GM12878 (cell line): ENCODE measurements around the gene ALOXE3. TPM values are rescaled to one million over a fixed set of nuclear protein-coding genes. Genes with fewer than 3 reads are reported as not detected.

ENCODE experiments used
- ATAC-seq: fragments of 200-7000 bp; cut with Tn5 transposase; 3 replicates; pipeline ENCODE4 v1.9.1; 2020; ENCODE audit warnings: mild to moderate bottlenecking, moderate library complexity
- BruUV-seq: library from RNA; stranded (reverse); fragments of 400-500 nt; replicated peaks from 2 replicates; lab custom pipeline; 2021; lab: Mats Ljungman, UMichigan
- CTCF ChIA-PET: fragments of 300-600 bp; sonication (Branson Sonifier 250); formaldehyde crosslinking; extraction: SDS; loops from one replicate; lab custom pipeline; 2021; ENCODE audit warnings: inconsistent platforms; lab: Yijun Ruan, JAX
- POLR2A ChIA-PET: fragments of 350-600 bp; formaldehyde crosslinking; extraction: SDS; loops from one replicate; lab custom pipeline; 2021; ENCODE audit warnings: inconsistent platforms; lab: Charles Lee
- RAD21 ChIA-PET: fragments of 300-600 bp; sonication (Branson Sonifier 250); formaldehyde crosslinking; loops from one replicate; lab custom pipeline; 2023; ENCODE audit warnings: antibody characterized with exemption; ENCODE audit not compliant: unreplicated experiment; lab: Charles Lee
- SMC1A ChIA-PET: fragments of 300-600 bp; sonication (Branson Sonifier 250); formaldehyde crosslinking; loops from one replicate; lab custom pipeline; 2023; ENCODE audit not compliant: unreplicated experiment, uncharacterized antibody; lab: Charles Lee
- DNase-seq: peaks from one replicate; pipeline ENCODE4 v3.0.0-alpha.2; 2011; ENCODE audit warnings: low read depth, low spot score
- FAIRE-seq: peaks from 3 replicates; lab custom pipeline; 2011; peaks lifted over from hg19 to GRCh38; lab: Jason Lieb, UNC
- H2AFZ ChIP-seq: 2 replicates; pipeline ENCODE4 v1.6.0; 2011; ENCODE audit warnings: low read depth, low read length, control low read depth; ENCODE audit not compliant: control insufficient read depth
- H3K27ac ChIP-seq: 2 replicates; pipeline ENCODE4 v1.5.1; 2011; ENCODE audit warnings: control low read depth; ENCODE audit not compliant: control insufficient read depth, insufficient read depth
- H3K27me3 ChIP-seq, 2 experiments: replicated peaks in 1 of 2; 2 replicates each; pipeline versions ENCODE4 v1.6.0 to v1.6.1; 2011; ENCODE audit warnings: low read length in 1 of 2; ENCODE audit not compliant: control insufficient read depth in 2 of 2, insufficient read depth in 2 of 2
- H3K36me3 ChIP-seq, 2 experiments: 2 replicates each; pipeline ENCODE4 v1.5.1; 2011; ENCODE audit warnings: low read length in 1 of 2; ENCODE audit not compliant: control insufficient read depth in 2 of 2, insufficient read depth in 2 of 2
- H3K4me1 ChIP-seq: 2 replicates; pipeline ENCODE4 v1.6.1; 2011; ENCODE audit warnings: mild to moderate bottlenecking, low read length, moderate library complexity, mixed read lengths; ENCODE audit not compliant: control insufficient read depth, insufficient read depth
- H3K4me2 ChIP-seq: 2 replicates; pipeline ENCODE4 v1.6.0; 2011; ENCODE audit warnings: control low read depth; ENCODE audit not compliant: control insufficient read depth, insufficient read depth
- H3K4me3 ChIP-seq: fragments of 200-600 bp; sonication (generic); 2 replicates; pipeline ENCODE4 v1.5.1; 2016
- H3K79me2 ChIP-seq: 2 replicates; pipeline ENCODE4 v1.6.0; 2011; ENCODE audit warnings: low read length; ENCODE audit not compliant: control insufficient read depth, insufficient read depth
- H3K9ac ChIP-seq: 2 replicates; pipeline ENCODE4 v1.8.0; 2011; ENCODE audit warnings: low read length, control low read depth, mixed read lengths; ENCODE audit not compliant: control insufficient read depth, insufficient read depth
- H3K9me3 ChIP-seq: replicated peaks from 3 replicates; pipeline ENCODE4 v1.5.1; 2011; ENCODE audit warnings: mild to moderate bottlenecking, low read length; ENCODE audit not compliant: control insufficient read depth, insufficient read depth
- H4K20me1 ChIP-seq: 2 replicates; pipeline ENCODE4 v1.6.0; 2011; ENCODE audit not compliant: control insufficient read depth, insufficient read depth
- BHLHE40 ChIP-seq, 2 experiments: fragments of 450-650 bp in 1 of 2; IDR thresholded peaks; 2 replicates each; pipeline ENCODE4 v1.6.1; 2011 to 2017; ENCODE audit warnings: low read depth in 2 of 2, borderline replicate concordance in 1 of 2, improper control_type of control experiment in 1 of 2, low read length in 1 of 2, mild to moderate bottlenecking in 1 of 2
- CHD2 ChIP-seq: IDR thresholded peaks from 2 replicates; pipeline ENCODE4 v1.6.1; 2011; ENCODE audit warnings: low read depth, low read length, improper control_type of control experiment, borderline replicate concordance
- HCFC1 ChIP-seq: fragments of 150-350 bp; IDR thresholded peaks from 2 replicates; pipeline ENCODE4 v1.6.1; 2014; ENCODE audit warnings: low read length
- KLF5 ChIP-seq: fragments of 450-650 bp; IDR thresholded peaks from 2 replicates; pipeline ENCODE4 v1.6.1; 2014; ENCODE audit warnings: mild to moderate bottlenecking; ENCODE audit not compliant: partially characterized antibody
- MYB ChIP-seq: fragments of 150-350 bp; IDR thresholded peaks from 2 replicates; pipeline ENCODE4 v1.6.1; 2014; ENCODE audit warnings: mild to moderate bottlenecking, low read depth, low read length, borderline replicate concordance
- NFYB ChIP-seq: IDR thresholded peaks from 2 replicates; pipeline ENCODE4 v1.6.1; 2011; ENCODE audit warnings: low read depth, mild to moderate bottlenecking, low read length, improper control_type of control experiment, moderate library complexity; ENCODE audit not compliant: insufficient read depth
- NR2C2 ChIP-seq: IDR thresholded peaks from 2 replicates; pipeline ENCODE4 v1.6.1; 2011; ENCODE audit warnings: borderline replicate concordance, low read depth; ENCODE audit not compliant: control insufficient read depth, insufficient read length
- POLR2AphosphoS2 ChIP-seq: IDR thresholded peaks from 2 replicates; pipeline ENCODE4 v1.6.1; 2011; ENCODE audit warnings: low read depth, mild to moderate bottlenecking, low read length, improper control_type of control experiment, moderate library complexity
- SREBF2 ChIP-seq: IDR thresholded peaks from 2 replicates; pipeline ENCODE4 v1.6.1; 2012; ENCODE audit warnings: mild to moderate bottlenecking, low read length
- TAF1 ChIP-seq: IDR thresholded peaks from 2 replicates; pipeline ENCODE4 v1.6.1; 2011; ENCODE audit warnings: mild to moderate bottlenecking, low read depth, low read length, borderline replicate concordance
- TCF12 ChIP-seq: IDR thresholded peaks from 2 replicates; pipeline ENCODE4 v1.6.1; 2011; ENCODE audit warnings: low read depth, mild to moderate bottlenecking, low read length
- ZZZ3 ChIP-seq: IDR thresholded peaks from 2 replicates; pipeline ENCODE4 v1.6.1; 2011; ENCODE audit warnings: low read depth; ENCODE audit not compliant: control insufficient read depth, insufficient read length
- WGBS: methylation state at CpG from one replicate; pipeline ENCODE4 v1.1.6; 2016; ENCODE audit warnings: low lambda C conversion rate; ENCODE audit not compliant: insufficient replicate concordance, insufficient coverage; ENCODE audit errors: missing lambda C conversion rate; 5-methylcytosine and 5-hydroxymethylcytosine counted together
- in situ Hi-C: fragments of 300-500 bp; cut with MboI; formaldehyde crosslinking; loops from 9 replicates; pipeline ENCODE4 v1.14.3; 2018; ENCODE audit warnings: mixed read lengths
- intact Hi-C: fragments of 100-400 bp; cut with micrococcal nuclease; formaldehyde crosslinking; loops from one replicate; pipeline ENCODE4 v1.14.2; 2022; ENCODE audit not compliant: unreplicated experiment
- polyA plus RNA-seq, 11 experiments: library from polyadenylated mRNA; depleted of rRNA in 4 of 11; unstranded in 6 of 11; stranded (reverse) in 5 of 11; fragments of >200 nt; fragmentation: Nextera tagmentation in 4 of 11; fragmentation: Illumina TruSeq in 1 of 11; extraction: Ambion mirVana in 4 of 11; extraction: Trizol in 1 of 11; gene quantifications; 1 replicate in 1 of 11; 2 replicates in 10 of 11; pipeline versions ENCODE4 v1.2.1 to v1.2.3, GENCODE V29; 2011 to 2016; ENCODE audit warnings: inconsistent platforms in 2 of 11, missing spikeins in 2 of 11, low read depth in 1 of 11
- total RNA-seq, 4 experiments: library from RNA; depleted of rRNA in 3 of 4; stranded (reverse); fragments of >200 nt in 3 of 4; fragmentation: Illumina TruSeq in 1 of 4; extraction: Trizol in 1 of 4; gene quantifications; 2 replicates each; pipeline versions ENCODE4 v1.2.1 to v1.2.3, GENCODE V29; 2013 to 2021
- TF ChIP-seq, protein P1 (sequence below): IDR thresholded peaks from 2 replicates; pipeline ENCODE4 v1.6.1; 2011; ENCODE audit warnings: borderline replicate concordance, low read depth, mild to moderate bottlenecking, moderate library complexity, mixed read lengths, low read length; ENCODE audit not compliant: insufficient read depth; ENCODE audit errors: extremely low read length
- TF ChIP-seq, protein P2 (sequence below), 3 experiments: IDR thresholded peaks in 2 of 3; conservative IDR thresholded peaks in 1 of 3; 2 replicates each; pipeline ENCODE4 v1.5.1; 2011; ENCODE audit warnings: low read depth in 3 of 3, low read length in 3 of 3, mild to moderate bottlenecking in 3 of 3, control low read depth in 2 of 3, moderate library complexity in 2 of 3, inconsistent platforms in 1 of 3, mixed read lengths in 1 of 3; ENCODE audit not compliant: control insufficient read depth in 2 of 3, insufficient read depth in 1 of 3; ENCODE audit errors: extremely low read depth in 1 of 3
- TF ChIP-seq, protein P3 (sequence below): IDR thresholded peaks from 2 replicates; pipeline ENCODE4 v1.6.1; 2012; ENCODE audit warnings: low read length, inconsistent platforms

Gene ALOXE3
- total and polyA plus RNA-seq, 10 of the 15 experiments (the other 5 are each of a cell fraction or from before 2014, with no cell fraction given), result 0.04 TPM; not detected in 9

DNA sequence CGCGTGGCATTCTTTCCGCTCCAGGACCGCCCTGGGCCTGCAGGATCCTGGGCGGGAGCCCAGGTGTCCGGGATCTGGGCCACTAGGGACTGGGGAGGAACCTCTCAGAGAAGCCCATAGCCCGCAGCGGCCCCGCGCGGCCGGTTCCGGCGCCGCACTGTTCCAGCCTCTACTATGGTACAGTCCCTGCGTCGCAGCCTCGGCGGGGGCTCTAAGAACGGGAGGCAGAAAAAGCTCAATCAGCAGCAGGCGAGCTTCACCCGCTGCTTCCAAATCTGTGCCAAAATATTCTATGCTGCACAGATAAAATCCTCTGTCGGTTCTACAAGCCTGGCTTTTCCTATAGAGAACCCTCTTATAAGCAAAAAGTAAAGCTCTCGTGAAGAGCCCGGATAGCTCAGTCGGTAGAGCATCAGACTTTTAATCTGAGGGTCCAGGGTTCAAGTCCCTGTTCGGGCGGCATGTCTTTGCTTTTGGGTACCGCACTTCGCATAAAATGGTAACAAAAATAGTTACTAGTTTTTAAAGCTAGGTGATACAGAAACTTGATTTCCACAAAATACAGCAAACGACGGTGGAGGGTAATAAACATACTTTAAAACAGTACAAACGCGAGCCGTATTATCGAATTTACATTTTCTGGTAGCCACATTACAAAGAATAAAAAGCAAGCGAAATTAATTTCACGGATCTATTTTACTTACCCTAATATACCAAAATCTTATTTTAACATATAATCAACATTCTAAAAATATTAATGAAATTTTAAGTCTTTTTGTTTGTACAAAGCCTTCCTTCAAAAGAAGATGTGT lies 661 bp upstream of the ALOXE3 start:
- DNase-seq (peak; percentile 57), FAIRE-seq (peak; percentile 79), ATAC-seq (peak; percentile 70)
- peak overlapping the region; percentile 39 for H2AFZ ChIP-seq
- ChIA-PET RAD21 (interaction anchor here (0.6 to 3.3 kb wide), 26 partner anchors 9 to 206 kb away, joined by 3 to 40 read pairs (median 8); partner anchors contain the start of genes AURKB, BORCS6, CNTROB and RANGRF), SMC1A (interaction anchor here (0.7 to 3.7 kb wide), 32 partner anchors 9 to 799 kb away, joined by 3 to 28 read pairs (median 5); partner anchors contain the start of genes BORCS6, RANGRF and SLC25A35), POLR2A (interaction anchor here (0.6 to 3.1 kb wide), 27 partner anchors 13 to 900 kb away, joined by 3 to 28 read pairs (median 4); partner anchors contain the start of genes AURKB, CNTROB, PER1 and RANGRF), CTCF (interaction anchor here (0.6 to 7.4 kb wide), 53 partner anchors 8 to 776 kb away, joined by 3 to 116 read pairs (median 5); partner anchors contain the start of genes BORCS6, CNTROB, CTC1 and NAA38)
- intact Hi-C loops, result loop anchor here (1.0 to 5.0 kb wide), 4 partner anchors 38 to 103 kb away; no protein-coding TSS in a partner anchor
- 2% methylated on average over 38 of the region's 38 CpGs for WGBS
- H3K27me3 ChIP-seq, result peaks cover 3 to 9% of the 10 kb centered on the region in 2 experiments; a peak in 3 of 4 replicates
- H3K27ac ChIP-seq, result peak overlapping the region; percentile 12; the same call in 1 of the 2 replicates
- H3K9me3 ChIP-seq, result no peaks in the 10 kb centered on the region
- peak overlapping the region; percentile 86 for H3K4me3 ChIP-seq
- H4K20me1 ChIP-seq, result no peaks in the 10 kb centered on the region
- H3K79me2 ChIP-seq, result no peaks in the 10 kb centered on the region
- in situ Hi-C loops, result loop anchor here (5.0 kb wide), 1 partner anchor 178 kb away; the partner anchor contains the start of gene SLC25A35
- peaks cover 26% of the 10 kb centered on the region for H3K4me1 ChIP-seq
- 0 out of 2 replicates have a peak overlapping the region, but pooled peaks have one; percentile 1 for H3K9ac ChIP-seq
- peak overlapping the region; percentile 67 for H3K4me2 ChIP-seq
- no TSS peak for BruUV-seq
- no peaks in the 10 kb centered on the region for H3K36me3 ChIP-seq
- TF ChIP-seq ZZZ3 (no peak), HCFC1 (peak; percentile 28; the same call in 1 of the 2 replicates), SREBF2 (peak; percentile 98), NFYB (no peak), KLF5 (peak; percentile 90), POLR2AphosphoS2 (no peak), TAF1 (no peak), MYB (no peak), CHD2 (no peak), BHLHE40 (IDR thresholded peaks at IDR 0.05; ENCODE audit: borderline replicate concordance in 1 of 2, low read depth in 2 of 2, low read length in 1 of 2) (peak; percentile 1 to 35; a peak in 2 of 4 replicates), TCF12 (no peak), NR2C2 (no peak)
- TF ChIP-seq, protein P1, sequence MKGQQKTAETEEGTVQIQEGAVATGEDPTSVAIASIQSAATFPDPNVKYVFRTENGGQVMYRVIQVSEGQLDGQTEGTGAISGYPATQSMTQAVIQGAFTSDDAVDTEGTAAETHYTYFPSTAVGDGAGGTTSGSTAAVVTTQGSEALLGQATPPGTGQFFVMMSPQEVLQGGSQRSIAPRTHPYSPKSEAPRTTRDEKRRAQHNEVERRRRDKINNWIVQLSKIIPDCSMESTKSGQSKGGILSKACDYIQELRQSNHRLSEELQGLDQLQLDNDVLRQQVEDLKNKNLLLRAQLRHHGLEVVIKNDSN, result no peak
- TF ChIP-seq, protein P2, sequence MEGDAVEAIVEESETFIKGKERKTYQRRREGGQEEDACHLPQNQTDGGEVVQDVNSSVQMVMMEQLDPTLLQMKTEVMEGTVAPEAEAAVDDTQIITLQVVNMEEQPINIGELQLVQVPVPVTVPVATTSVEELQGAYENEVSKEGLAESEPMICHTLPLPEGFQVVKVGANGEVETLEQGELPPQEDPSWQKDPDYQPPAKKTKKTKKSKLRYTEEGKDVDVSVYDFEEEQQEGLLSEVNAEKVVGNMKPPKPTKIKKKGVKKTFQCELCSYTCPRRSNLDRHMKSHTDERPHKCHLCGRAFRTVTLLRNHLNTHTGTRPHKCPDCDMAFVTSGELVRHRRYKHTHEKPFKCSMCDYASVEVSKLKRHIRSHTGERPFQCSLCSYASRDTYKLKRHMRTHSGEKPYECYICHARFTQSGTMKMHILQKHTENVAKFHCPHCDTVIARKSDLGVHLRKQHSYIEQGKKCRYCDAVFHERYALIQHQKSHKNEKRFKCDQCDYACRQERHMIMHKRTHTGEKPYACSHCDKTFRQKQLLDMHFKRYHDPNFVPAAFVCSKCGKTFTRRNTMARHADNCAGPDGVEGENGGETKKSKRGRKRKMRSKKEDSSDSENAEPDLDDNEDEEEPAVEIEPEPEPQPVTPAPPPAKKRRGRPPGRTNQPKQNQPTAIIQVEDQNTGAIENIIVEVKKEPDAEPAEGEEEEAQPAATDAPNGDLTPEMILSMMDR (IDR thresholded peaks at IDR 0.05 in 2 of 3, conservative IDR thresholded peaks at IDR 0.05 in 1 of 3; ENCODE audit: control insufficient read depth in 2 of 3, extremely low read depth in 1 of 3, insufficient read depth in 1 of 3, low read depth in 3 of 3, low read length in 3 of 3), result peak; percentile 85 to 94 (median 93)
- TF ChIP-seq, protein P3, sequence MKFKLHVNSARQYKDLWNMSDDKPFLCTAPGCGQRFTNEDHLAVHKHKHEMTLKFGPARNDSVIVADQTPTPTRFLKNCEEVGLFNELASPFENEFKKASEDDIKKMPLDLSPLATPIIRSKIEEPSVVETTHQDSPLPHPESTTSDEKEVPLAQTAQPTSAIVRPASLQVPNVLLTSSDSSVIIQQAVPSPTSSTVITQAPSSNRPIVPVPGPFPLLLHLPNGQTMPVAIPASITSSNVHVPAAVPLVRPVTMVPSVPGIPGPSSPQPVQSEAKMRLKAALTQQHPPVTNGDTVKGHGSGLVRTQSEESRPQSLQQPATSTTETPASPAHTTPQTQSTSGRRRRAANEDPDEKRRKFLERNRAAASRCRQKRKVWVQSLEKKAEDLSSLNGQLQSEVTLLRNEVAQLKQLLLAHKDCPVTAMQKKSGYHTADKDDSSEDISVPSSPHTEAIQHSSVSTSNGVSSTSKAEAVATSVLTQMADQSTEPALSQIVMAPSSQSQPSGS, result no peak; the same call in 1 of the 2 replicates
